ENCODE results near the gene EHD4. TPM values are rescaled to one million over a fixed set of nuclear protein-coding genes. Genes with fewer than 3 reads are reported as not detected.

Gene EHD4
- total RNA-seq, 4 donors from 2014 or later, result 10.0 to 25.4 (median 20.3) TPM

DNA sequence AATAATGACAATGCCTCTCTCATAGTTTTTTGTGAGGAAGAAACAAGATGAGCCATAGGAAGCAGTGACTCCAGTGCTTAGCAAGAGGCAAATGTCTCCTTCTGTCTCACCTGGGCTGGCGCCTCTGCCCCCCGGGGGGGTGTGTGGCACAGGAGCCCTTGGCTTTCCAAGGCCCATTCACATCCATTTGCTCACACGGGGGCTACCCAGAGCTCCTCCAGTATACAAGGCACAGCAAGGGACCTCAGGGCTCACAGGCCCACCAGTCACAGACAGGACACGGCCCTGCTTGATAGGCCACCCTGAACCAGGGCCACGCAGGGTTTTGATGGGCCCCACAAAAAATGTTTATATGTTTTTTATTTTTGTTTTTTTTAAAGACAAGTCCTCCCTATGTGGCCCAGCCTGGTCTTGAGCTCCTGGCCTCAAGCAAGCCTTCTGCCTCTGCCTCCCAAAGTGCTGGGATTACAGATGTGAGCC is 21.9 kb upstream of the EHD4 start:
- WGBS, 2 donors (ENCODE audit: low coverage in 1 of 2), result 75 to 96% methylated on average over 3 to 4 of the region's 5 CpGs
- peaks cover 9% of the 10 kb centered on the region for H3K27me3 ChIP-seq
- ATAC-seq, result no peak
- H3K36me3 ChIP-seq, result no peaks in the 10 kb centered on the region
- H3K4me3 ChIP-seq, result no peak overlapping the region
- no peaks in the 10 kb centered on the region for H3K9me3 ChIP-seq
- TF ChIP-seq, protein P1, sequence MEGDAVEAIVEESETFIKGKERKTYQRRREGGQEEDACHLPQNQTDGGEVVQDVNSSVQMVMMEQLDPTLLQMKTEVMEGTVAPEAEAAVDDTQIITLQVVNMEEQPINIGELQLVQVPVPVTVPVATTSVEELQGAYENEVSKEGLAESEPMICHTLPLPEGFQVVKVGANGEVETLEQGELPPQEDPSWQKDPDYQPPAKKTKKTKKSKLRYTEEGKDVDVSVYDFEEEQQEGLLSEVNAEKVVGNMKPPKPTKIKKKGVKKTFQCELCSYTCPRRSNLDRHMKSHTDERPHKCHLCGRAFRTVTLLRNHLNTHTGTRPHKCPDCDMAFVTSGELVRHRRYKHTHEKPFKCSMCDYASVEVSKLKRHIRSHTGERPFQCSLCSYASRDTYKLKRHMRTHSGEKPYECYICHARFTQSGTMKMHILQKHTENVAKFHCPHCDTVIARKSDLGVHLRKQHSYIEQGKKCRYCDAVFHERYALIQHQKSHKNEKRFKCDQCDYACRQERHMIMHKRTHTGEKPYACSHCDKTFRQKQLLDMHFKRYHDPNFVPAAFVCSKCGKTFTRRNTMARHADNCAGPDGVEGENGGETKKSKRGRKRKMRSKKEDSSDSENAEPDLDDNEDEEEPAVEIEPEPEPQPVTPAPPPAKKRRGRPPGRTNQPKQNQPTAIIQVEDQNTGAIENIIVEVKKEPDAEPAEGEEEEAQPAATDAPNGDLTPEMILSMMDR (IDR thresholded peaks at IDR 0.05), result no peak
- no peak for TF ChIP-seq POLR2A (IDR thresholded peaks at IDR 0.05)
- no peak for TF ChIP-seq EP300 (IDR thresholded peaks at IDR 0.05)
- TF ChIP-seq POLR2AphosphoS5 (IDR thresholded peaks at IDR 0.05), result no peak
- H3K27ac ChIP-seq, result no peak overlapping the region
- H3K4me1 ChIP-seq, result no peaks in the 10 kb centered on the region

DNA sequence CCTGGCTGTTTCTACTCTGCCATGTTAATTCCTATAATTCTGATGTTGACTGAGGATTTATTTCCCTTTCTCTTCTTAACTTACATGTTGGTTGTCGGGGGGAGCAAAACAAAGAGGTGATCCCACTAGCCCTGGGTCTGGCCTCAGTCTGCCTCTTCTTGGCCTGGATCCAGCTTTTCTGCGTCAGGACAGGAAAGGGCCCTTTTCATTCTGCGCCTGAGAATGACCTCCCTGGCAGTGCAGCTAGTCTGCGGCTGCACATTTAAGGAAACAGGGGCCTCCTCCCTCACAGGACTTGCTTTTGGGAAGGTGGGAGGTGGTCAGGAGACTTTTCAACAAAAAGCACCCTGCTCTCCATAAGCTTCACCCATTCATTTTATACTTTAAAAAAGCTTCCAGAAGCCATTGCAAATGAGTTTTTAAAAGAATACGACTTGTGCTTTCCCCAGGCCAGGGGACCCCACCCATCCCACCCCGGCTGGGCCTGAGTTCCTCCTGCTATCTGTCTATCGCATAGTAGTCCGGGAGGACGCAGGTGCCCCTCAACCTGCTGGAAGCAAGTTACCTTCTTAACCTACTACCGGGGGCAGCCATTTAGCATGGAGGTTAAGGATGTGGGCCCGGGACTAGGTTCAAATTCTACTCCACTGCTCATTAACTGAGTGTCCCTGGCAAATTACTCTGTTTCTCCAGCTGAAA is 21.3 kb upstream of the EHD4 start:
- no peak for ATAC-seq
- H3K36me3 ChIP-seq, result no peaks in the 10 kb centered on the region
- H3K9me3 ChIP-seq, result no peaks in the 10 kb centered on the region
- no peaks in the 10 kb centered on the region for H3K4me1 ChIP-seq
- H3K27ac ChIP-seq, result no peak overlapping the region
- H3K4me3 ChIP-seq, result no peak overlapping the region
- TF ChIP-seq EP300 (IDR thresholded peaks at IDR 0.05) (no peak), POLR2A (IDR thresholded peaks at IDR 0.05) (no peak), POLR2AphosphoS5 (IDR thresholded peaks at IDR 0.05) (no peak)
- TF ChIP-seq, protein P1 (IDR thresholded peaks at IDR 0.05), result no peak
- 71 to 79% methylated on average over 5 to 6 of the region's 11 CpGs for WGBS, 2 donors (ENCODE audit: low coverage in 1 of 2)
- peaks cover 15% of the 10 kb centered on the region for H3K27me3 ChIP-seq

DNA sequence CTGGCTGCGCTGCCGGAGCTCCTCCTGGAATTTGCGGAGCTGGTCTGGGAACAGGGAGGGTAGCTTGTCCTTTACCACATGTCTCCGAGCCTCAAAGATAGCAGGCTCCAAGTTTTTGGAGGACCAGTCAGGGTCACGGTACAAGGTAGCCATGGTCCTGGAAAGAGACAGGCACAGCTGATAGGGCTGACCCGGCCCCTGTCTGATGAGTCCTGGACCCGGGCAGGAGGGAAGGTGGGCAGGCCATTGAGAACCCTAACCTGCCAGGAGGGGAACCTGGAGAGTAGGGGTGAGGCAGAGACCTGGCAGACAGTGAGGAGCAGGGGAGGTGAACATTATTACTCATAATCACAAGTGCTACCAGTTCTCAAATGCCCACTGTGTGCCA is 20.4 kb upstream of the EHD4 start:
- H3K27me3 ChIP-seq, result peaks cover 16% of the 10 kb centered on the region
- no peaks in the 10 kb centered on the region for H3K36me3 ChIP-seq
- ATAC-seq, result no peak
- H3K9me3 ChIP-seq, result no peaks in the 10 kb centered on the region
- H3K27ac ChIP-seq, result no peak overlapping the region
- H3K4me1 ChIP-seq, result no peaks in the 10 kb centered on the region
- no peak overlapping the region for H3K4me3 ChIP-seq
- TF ChIP-seq EP300 (IDR thresholded peaks at IDR 0.05) (no peak), POLR2AphosphoS5 (IDR thresholded peaks at IDR 0.05) (no peak), POLR2A (IDR thresholded peaks at IDR 0.05) (no peak)
- TF ChIP-seq, protein P1 (IDR thresholded peaks at IDR 0.05), result no peak
- 60% methylated on average over 1 of the region's 7 CpGs; no CpG with 5 or more reads in 1 of the 2 donors for WGBS, 2 donors (ENCODE audit: low coverage in 1 of 2)

DNA sequence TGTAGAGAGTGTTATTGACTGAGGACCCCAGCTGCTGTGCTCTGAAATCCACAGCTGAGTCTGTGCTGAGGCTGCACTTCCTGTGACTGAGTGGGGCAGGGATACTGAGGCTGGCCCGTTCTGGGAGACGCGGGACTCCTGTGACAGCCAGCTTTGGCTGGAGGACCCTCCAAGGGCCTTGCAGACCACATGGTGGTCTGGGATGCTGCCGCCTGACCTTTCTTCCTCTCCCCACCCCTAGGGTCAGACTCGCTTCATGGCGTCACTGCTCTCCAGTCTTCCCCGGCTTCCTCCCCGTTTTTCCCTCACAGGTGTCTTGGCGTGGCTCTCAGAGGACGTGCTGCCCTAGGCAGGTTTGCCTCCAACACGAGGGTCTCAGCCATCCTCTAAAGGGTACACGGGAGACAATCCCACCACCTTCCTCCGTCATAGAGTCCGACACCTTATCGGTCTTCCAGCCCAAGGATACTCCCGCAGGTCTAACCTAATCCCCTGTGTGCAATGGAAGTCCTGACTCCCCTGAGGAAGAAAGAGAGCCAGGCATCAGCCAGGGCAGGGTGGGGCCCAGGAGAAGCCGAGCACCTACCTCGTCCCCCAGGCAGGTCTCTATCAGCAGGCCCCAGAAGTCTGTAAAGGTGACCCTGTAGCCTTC is 19.9 kb upstream of the EHD4 start:
- WGBS, 2 donors (ENCODE audit: low coverage in 1 of 2), result 89% methylated on average over 5 to 10 of the region's 18 CpGs
- H3K27me3 ChIP-seq, result peaks cover 16% of the 10 kb centered on the region
- no peaks in the 10 kb centered on the region for H3K36me3 ChIP-seq
- H3K4me1 ChIP-seq, result no peaks in the 10 kb centered on the region
- no peak overlapping the region for H3K27ac ChIP-seq
- TF ChIP-seq POLR2A (IDR thresholded peaks at IDR 0.05), result no peak
- TF ChIP-seq POLR2AphosphoS5 (IDR thresholded peaks at IDR 0.05), result no peak
- TF ChIP-seq, protein P1 (IDR thresholded peaks at IDR 0.05), result no peak
- H3K4me3 ChIP-seq, result no peak overlapping the region
- H3K9me3 ChIP-seq, result no peaks in the 10 kb centered on the region
- ATAC-seq, result no peak

DNA sequence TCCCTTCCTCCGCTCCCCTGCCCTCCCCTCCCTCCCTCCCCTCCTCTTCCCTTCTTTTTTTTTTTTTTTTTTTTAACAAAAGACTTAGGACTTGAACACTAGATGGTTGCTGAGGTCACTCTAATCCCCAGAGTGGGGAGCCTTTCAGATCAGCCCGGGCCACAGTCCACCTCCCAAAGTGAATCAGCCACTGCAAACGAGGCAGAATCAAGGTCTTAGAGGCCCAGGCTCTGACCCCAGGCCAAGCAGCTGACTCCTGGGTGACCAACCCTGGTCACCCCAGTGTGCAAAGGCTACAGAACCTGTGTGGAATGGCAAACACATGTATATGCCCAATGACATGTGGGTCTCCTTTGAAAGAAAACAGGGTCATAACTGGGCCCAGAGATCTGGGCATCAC is 18.3 kb upstream of the EHD4 start:
- no peak for ATAC-seq
- TF ChIP-seq, protein P1 (IDR thresholded peaks at IDR 0.05), result no peak
- TF ChIP-seq POLR2AphosphoS5 (IDR thresholded peaks at IDR 0.05) (no peak), POLR2A (IDR thresholded peaks at IDR 0.05) (no peak), EP300 (IDR thresholded peaks at IDR 0.05) (no peak)
- 70 to 80% methylated on average over 1 to 2 of the region's 3 CpGs for WGBS, 2 donors (ENCODE audit: low coverage in 1 of 2)
- Histone ChIP-seq H3K4me3 (no peak overlapping the region), H3K36me3 (no peaks in the 10 kb centered on the region), H3K4me1 (no peaks in the 10 kb centered on the region), H3K27ac (no peak overlapping the region), H3K27me3 (peaks cover 16% of the 10 kb centered on the region), H3K9me3 (no peaks in the 10 kb centered on the region)

All from gastroesophageal sphincter (tissue), 4 donors.